Progenitor cell of endocrine pancreas (in vitro differentiated cells): Measurements from ENCODE around the gene SHOC1. TPM values are rescaled to one million over a fixed set of nuclear protein-coding genes. Genes with fewer than 3 reads are reported as not detected.
"Not testable (repeated sequence)": the region's sequence is repeated elsewhere in the genome, so short reads cannot be mapped to it uniquely, and the experiment has no call there.

ENCODE experiments used
- DNase-seq: peaks from one replicate; pipeline ENCODE4 v3.0.0; 2021; ENCODE audit warnings: low spot score; ENCODE audit not compliant: unreplicated experiment
- H3K27ac Mint-ChIP-seq: 2 replicates; pipeline ENCODE4 v1.8.0; 2021; ENCODE audit warnings: mild to moderate bottlenecking, moderate library complexity, mixed read lengths
- H3K27me3 Mint-ChIP-seq: 2 replicates; pipeline ENCODE4 v1.8.0; 2021; ENCODE audit warnings: mixed read lengths
- H3K36me3 Mint-ChIP-seq: 2 replicates; pipeline ENCODE4 v1.8.0; 2022; ENCODE audit warnings: mixed read lengths; ENCODE audit not compliant: insufficient read depth
- H3K4me1 Mint-ChIP-seq: 2 replicates; pipeline ENCODE4 v1.8.0; 2021; ENCODE audit warnings: low read depth, mixed read lengths
- H3K4me3 Mint-ChIP-seq: 2 replicates; pipeline ENCODE4 v1.8.0; 2021; ENCODE audit warnings: low read depth, mild to moderate bottlenecking, moderate library complexity, mixed read lengths
- H3K9me3 Mint-ChIP-seq: 2 replicates; pipeline ENCODE4 v1.8.0; 2021; ENCODE audit warnings: low read depth, mixed read lengths
- total RNA-seq: library from RNA; stranded (reverse); gene quantifications from 2 replicates; pipeline ENCODE4 v1.2.1, GENCODE V29; 2021
- TF ChIP-seq, protein P1 (sequence below): fragments of 200-600 bp; sonication (generic); IDR thresholded peaks from one replicate; pipeline ENCODE4 v1.5.0; 2021; ENCODE audit warnings: antibody characterized with exemption, mild to moderate bottlenecking; ENCODE audit not compliant: unreplicated experiment

The SHOC1 gene
- total RNA-seq, 1 donor from 2014 or later = not detected

DNA sequence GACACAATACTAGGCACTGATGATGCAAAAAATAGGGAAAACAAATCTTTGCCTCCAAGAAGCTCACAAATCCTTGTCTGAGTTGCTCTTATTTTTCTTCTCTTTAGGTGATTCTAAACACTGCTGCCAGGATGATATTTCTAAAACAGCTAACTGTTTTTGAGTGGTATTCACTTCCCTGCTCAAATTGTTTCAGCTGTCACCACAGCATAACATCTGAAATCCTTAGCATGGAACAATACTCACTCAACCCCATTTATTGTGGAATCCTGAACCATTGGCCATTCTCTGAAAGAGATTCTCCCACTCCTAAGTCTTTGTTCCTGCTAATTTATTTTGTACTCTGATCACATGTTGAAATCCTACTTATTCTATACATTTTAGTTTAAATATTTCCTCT is 4.8 kb upstream of the SHOC1 start:
- H3K4me1 Mint-ChIP-seq = no peaks in the 10 kb centered on the region
- peaks cover 3% of the 10 kb centered on the region for H3K9me3 Mint-ChIP-seq
- H3K4me3 Mint-ChIP-seq = no peak overlapping the region

DNA sequence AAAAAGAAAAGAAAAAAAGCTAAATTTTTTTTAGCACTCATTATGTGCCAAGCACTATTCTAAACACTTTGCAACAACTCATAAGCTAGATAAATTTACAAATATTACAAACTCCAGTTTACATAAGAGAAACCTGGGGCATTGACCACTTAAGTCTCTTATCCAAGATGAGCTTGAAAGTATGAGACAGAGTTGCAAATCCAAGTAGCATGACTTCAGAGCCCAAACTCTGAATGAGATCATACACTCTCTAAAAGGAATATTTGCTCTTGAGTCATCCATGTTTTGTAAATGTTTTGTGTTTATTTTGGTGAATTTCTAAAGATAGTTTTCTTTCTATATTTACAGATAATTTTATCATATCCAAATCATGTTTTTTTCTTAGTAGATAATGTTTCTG is 4.0 kb upstream of the SHOC1 start:
- H3K4me1 Mint-ChIP-seq = no peaks in the 10 kb centered on the region
- no peaks in the 10 kb centered on the region for H3K27me3 Mint-ChIP-seq
- no peak for DNase-seq
- H3K36me3 Mint-ChIP-seq = no peaks in the 10 kb centered on the region
- H3K27ac Mint-ChIP-seq = no peak overlapping the region
- no peak overlapping the region for H3K4me3 Mint-ChIP-seq
- H3K9me3 Mint-ChIP-seq = peaks cover 3% of the 10 kb centered on the region
- TF ChIP-seq, protein P1, sequence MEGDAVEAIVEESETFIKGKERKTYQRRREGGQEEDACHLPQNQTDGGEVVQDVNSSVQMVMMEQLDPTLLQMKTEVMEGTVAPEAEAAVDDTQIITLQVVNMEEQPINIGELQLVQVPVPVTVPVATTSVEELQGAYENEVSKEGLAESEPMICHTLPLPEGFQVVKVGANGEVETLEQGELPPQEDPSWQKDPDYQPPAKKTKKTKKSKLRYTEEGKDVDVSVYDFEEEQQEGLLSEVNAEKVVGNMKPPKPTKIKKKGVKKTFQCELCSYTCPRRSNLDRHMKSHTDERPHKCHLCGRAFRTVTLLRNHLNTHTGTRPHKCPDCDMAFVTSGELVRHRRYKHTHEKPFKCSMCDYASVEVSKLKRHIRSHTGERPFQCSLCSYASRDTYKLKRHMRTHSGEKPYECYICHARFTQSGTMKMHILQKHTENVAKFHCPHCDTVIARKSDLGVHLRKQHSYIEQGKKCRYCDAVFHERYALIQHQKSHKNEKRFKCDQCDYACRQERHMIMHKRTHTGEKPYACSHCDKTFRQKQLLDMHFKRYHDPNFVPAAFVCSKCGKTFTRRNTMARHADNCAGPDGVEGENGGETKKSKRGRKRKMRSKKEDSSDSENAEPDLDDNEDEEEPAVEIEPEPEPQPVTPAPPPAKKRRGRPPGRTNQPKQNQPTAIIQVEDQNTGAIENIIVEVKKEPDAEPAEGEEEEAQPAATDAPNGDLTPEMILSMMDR = no peak

More for the DNA sequence above, 4.8 kb upstream of the SHOC1 start:
- Mint-ChIP-seq H3K36me3 (no peaks in the 10 kb centered on the region), H3K27ac (no peak overlapping the region), H3K27me3 (no peaks in the 10 kb centered on the region)
- TF ChIP-seq, protein P1 = no peak
- no peak for DNase-seq

DNA sequence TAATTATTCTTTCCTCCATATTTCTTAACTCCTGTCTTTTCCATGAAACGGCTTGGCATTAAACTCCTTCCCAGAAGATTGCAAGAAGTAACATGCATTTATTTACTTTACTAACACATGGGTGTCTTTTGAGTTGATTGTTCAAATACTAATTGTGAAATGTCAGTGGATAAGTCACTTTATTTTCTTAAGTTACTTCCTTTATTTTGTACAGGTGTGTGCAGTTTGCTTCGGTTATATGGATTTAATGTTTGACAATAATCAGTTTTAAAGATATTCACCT is 761 bp upstream of the SHOC1 start:
- peaks cover 1% of the 10 kb centered on the region for H3K36me3 Mint-ChIP-seq
- peaks cover 7% of the 10 kb centered on the region for H3K9me3 Mint-ChIP-seq
- TF ChIP-seq, protein P1 = no peak
- H3K4me1 Mint-ChIP-seq = no peaks in the 10 kb centered on the region
- no peak overlapping the region for H3K27ac Mint-ChIP-seq
- DNase-seq = no peak
- no peak overlapping the region for H3K4me3 Mint-ChIP-seq
- no peaks in the 10 kb centered on the region for H3K27me3 Mint-ChIP-seq

DNA sequence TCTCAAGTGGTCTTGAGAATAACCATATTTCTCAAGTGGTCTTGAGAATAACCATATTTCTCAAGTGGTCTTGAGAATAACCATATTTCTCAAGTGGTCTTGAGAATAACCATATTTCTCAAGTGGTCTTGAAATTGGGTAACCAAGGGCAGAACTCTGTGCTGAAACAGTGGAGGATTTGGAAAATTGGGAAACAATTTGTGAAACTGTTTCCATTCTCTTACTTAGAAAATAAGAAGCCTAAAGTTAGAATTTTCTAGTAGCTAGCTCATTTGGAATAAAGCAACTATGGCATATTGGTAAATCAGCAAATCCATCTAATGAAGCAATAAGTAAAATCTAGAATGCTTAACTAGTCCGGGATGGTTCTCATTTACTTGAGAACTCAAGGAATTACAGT is 2.9 kb downstream of the SHOC1 start:
- not testable (repeated sequence) for H3K4me1 Mint-ChIP-seq, H3K27me3 Mint-ChIP-seq, H3K27ac Mint-ChIP-seq, H3K4me3 Mint-ChIP-seq, DNase-seq, H3K36me3 Mint-ChIP-seq
- H3K9me3 Mint-ChIP-seq = peaks cover 13% of the 10 kb centered on the region

DNA sequence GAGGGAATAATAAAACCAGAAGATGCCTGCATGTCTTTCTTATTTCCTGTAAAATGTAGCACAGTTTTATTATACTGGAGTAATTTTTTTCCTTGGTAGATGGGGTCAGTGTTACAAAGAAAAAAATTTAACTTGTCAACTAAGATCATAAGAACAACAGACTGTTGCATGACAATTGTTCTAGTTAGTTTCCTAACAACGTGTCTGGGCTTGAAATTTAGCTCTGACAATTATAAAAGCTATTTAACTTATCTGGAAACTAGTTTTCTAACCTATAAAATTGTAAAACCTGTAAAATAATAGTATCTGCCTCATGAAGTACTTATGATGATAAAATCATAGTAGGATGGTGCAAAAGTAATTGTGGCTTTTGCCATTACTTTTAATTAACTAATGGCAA is 4.9 kb downstream of the SHOC1 start:
- no peak for DNase-seq
- Mint-ChIP-seq H3K9me3 (peaks cover 17% of the 10 kb centered on the region), H3K27ac (no peak overlapping the region), H3K4me1 (no peaks in the 10 kb centered on the region), H3K27me3 (no peaks in the 10 kb centered on the region), H3K4me3 (no peak overlapping the region), H3K36me3 (peaks cover 7% of the 10 kb centered on the region)
- TF ChIP-seq, protein P1 = no peak

DNA sequence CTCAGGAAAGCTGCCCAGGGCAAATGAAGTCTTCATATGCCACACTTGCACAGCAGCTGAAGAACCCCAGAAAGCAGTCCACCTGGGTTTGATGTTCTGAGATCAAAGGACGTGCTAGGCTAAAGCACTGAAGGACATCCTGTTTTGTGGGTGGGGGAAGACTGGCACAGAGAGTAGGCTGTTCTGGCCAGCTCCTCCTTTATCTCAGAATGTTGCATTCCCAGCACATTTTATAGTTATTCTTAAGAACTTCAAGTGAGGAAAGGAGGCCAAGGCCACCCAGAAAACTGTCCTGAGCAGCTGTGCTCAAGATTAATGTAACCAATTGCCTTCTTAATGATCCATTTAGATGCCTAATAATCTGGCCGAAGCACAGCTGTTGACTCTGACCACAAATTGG is 10.9 kb downstream of the SHOC1 start:
- no peak overlapping the region for H3K4me3 Mint-ChIP-seq
- H3K36me3 Mint-ChIP-seq = peaks cover 5% of the 10 kb centered on the region
- no peak overlapping the region for H3K27ac Mint-ChIP-seq
- H3K9me3 Mint-ChIP-seq = peaks cover 11% of the 10 kb centered on the region
- no peaks in the 10 kb centered on the region for H3K27me3 Mint-ChIP-seq
- no peaks in the 10 kb centered on the region for H3K4me1 Mint-ChIP-seq
- TF ChIP-seq, protein P1 = no peak
- no peak for DNase-seq
